Liver (tissue), 9 donors: ENCODE measurements around the gene MYOM3. TPM values are rescaled to one million over a fixed set of nuclear protein-coding genes. Genes with fewer than 3 reads are reported as not detected.

ENCODE experiments used
- DNase-seq: peaks from one replicate; pipeline ENCODE4 v3.0.0-alpha.2; 2017; ENCODE audit warnings: low spot score
- H3K27ac ChIP-seq, 2 donors: one replicate each; pipeline ENCODE4 v1.7.0; 2013; ENCODE audit warnings: inconsistent platforms in 2 of 2, low read length in 2 of 2, control low read depth in 1 of 2, low read depth in 1 of 2, mild to moderate bottlenecking in 1 of 2
- H3K27me3 ChIP-seq, 4 donors: one replicate each; pipeline versions ENCODE4 v1.6.1 to v1.7.0; 2013; ENCODE audit warnings: low read length in 3 of 4, inconsistent platforms in 1 of 4, mild to moderate bottlenecking in 1 of 4, moderate library complexity in 1 of 4; ENCODE audit not compliant: control insufficient read depth in 4 of 4, insufficient read depth in 4 of 4
- H3K36me3 ChIP-seq, 4 donors: one replicate each; pipeline versions ENCODE4 v1.6.1 to v1.7.0; 2013; ENCODE audit warnings: low read length in 3 of 4, mild to moderate bottlenecking in 3 of 4, low read depth in 1 of 4, moderate library complexity in 1 of 4; ENCODE audit not compliant: control insufficient read depth in 4 of 4, insufficient read depth in 3 of 4
- H3K4me1 ChIP-seq, 4 donors: one replicate each; pipeline versions ENCODE4 v1.6.1 to v1.7.0; 2013; ENCODE audit warnings: low read length in 3 of 4, mild to moderate bottlenecking in 3 of 4, moderate library complexity in 1 of 4; ENCODE audit not compliant: control insufficient read depth in 4 of 4, insufficient read depth in 4 of 4
- H3K4me3 ChIP-seq, 3 donors: one replicate each; pipeline versions ENCODE4 v1.6.1 to v1.7.0; 2013; ENCODE audit warnings: low read length in 3 of 3, control low read depth in 1 of 3, low read depth in 1 of 3, mild to moderate bottlenecking in 1 of 3
- H3K9ac ChIP-seq, 2 donors: one replicate each; pipeline ENCODE4 v1.7.0; 2013; ENCODE audit warnings: low read length in 2 of 2, mild to moderate bottlenecking in 2 of 2, moderate library complexity in 2 of 2, control low read depth in 1 of 2, low read depth in 1 of 2
- H3K9me3 ChIP-seq, 4 donors: one replicate each; pipeline versions ENCODE4 v1.6.1 to v1.7.0; 2013; ENCODE audit warnings: low read length in 3 of 4; ENCODE audit not compliant: control insufficient read depth in 4 of 4
- EGR1 ChIP-seq, 2 donors: IDR thresholded peaks; 2 replicates each; pipeline ENCODE4 v1.6.1; 2016 to 2018; ENCODE audit warnings: antibody characterized with exemption in 2 of 2, low read depth in 2 of 2
- FOXA1 ChIP-seq: IDR thresholded peaks from 2 replicates; pipeline ENCODE4 v1.6.1; 2016; ENCODE audit warnings: antibody characterized with exemption
- FOXA2 ChIP-seq: IDR thresholded peaks from 2 replicates; pipeline ENCODE4 v1.6.1; 2016; ENCODE audit warnings: antibody characterized with exemption
- GABPA ChIP-seq, 2 donors: IDR thresholded peaks in 1 of 2; conservative IDR thresholded peaks in 1 of 2; 2 replicates each; pipeline ENCODE4 v1.6.1; 2016; ENCODE audit warnings: antibody characterized with exemption in 2 of 2, mild to moderate bottlenecking in 1 of 2, moderate library complexity in 1 of 2
- HNF4A ChIP-seq, 2 donors: conservative IDR thresholded peaks; 2 replicates each; pipeline ENCODE4 v1.6.1; 2016; ENCODE audit warnings: antibody characterized with exemption in 2 of 2, mild to moderate bottlenecking in 2 of 2
- HNF4G ChIP-seq: IDR thresholded peaks from 2 replicates; pipeline ENCODE4 v1.6.1; 2016; ENCODE audit warnings: antibody characterized with exemption
- JUND ChIP-seq, 2 donors: IDR thresholded peaks; 2 replicates each; pipeline ENCODE4 v1.6.1; 2016; ENCODE audit warnings: antibody characterized with exemption in 2 of 2
- NR2F2 ChIP-seq: IDR thresholded peaks from 2 replicates; pipeline ENCODE4 v1.6.1; 2016; ENCODE audit warnings: antibody characterized with exemption
- SP1 ChIP-seq: IDR thresholded peaks from 2 replicates; pipeline ENCODE4 v1.6.1; 2018; ENCODE audit warnings: antibody characterized with exemption, mild to moderate bottlenecking
- YY1 ChIP-seq: IDR thresholded peaks from 2 replicates; pipeline ENCODE4 v1.6.1; 2016; ENCODE audit warnings: antibody characterized with exemption, mild to moderate bottlenecking
- whole genome bisulfite sequencing: extraction: QIAGEN DNeasy Blood & Tissue Kit; methylation state at CpG from one replicate; pipeline ENCODE4 v1.1.7; 2013; 5-methylcytosine and 5-hydroxymethylcytosine counted together
- polyA plus RNA-seq, 2 donors: library from polyadenylated mRNA; stranded (reverse) in 1 of 2; unstranded in 1 of 2; fragments of 200-250 nt in 1 of 2; fragments of >200 nt in 1 of 2; fragmentation: Nextera tagmentation in 1 of 2; extraction: Ambion mirVana in 1 of 2; gene quantifications; one replicate each; pipeline versions ENCODE4 v1.2.1 to v1.2.3, GENCODE V29; 2013 to 2015
- total RNA-seq, 2 donors: library from RNA; depleted of rRNA; stranded (reverse); fragments of >200 nt; gene quantifications; one replicate each; pipeline ENCODE4 v1.2.3, GENCODE V29; 2014
- TF ChIP-seq, protein P1 (sequence below): fragments of 150-350 bp; IDR thresholded peaks from 2 replicates; pipeline ENCODE4 v1.5.1; 2017; ENCODE audit warnings: improper control_type of control experiment, low read depth, low read length; ENCODE audit not compliant: missing input control
- TF ChIP-seq, protein P2 (sequence below): IDR thresholded peaks from 2 replicates; pipeline ENCODE4 v1.6.1; 2016; ENCODE audit warnings: antibody characterized with exemption
- TF ChIP-seq, protein P3 (sequence below): IDR thresholded peaks from 2 replicates; pipeline ENCODE4 v1.6.1; 2016; ENCODE audit warnings: antibody characterized with exemption
- TF ChIP-seq, protein P4 (sequence below): IDR thresholded peaks from 2 replicates; pipeline ENCODE4 v1.6.1; 2016; ENCODE audit warnings: antibody characterized with exemption, mild to moderate bottlenecking
- donor health status: healthy.
- donor health status: healthy.
- donor health status: healthy.
- donor health status: healthy.
- donor health status: healthy.

Gene MYOM3
- total and polyA plus RNA-seq, 4 donors = 0.01 to 0.17 (median 0.05) TPM; not detected in 1

DNA sequence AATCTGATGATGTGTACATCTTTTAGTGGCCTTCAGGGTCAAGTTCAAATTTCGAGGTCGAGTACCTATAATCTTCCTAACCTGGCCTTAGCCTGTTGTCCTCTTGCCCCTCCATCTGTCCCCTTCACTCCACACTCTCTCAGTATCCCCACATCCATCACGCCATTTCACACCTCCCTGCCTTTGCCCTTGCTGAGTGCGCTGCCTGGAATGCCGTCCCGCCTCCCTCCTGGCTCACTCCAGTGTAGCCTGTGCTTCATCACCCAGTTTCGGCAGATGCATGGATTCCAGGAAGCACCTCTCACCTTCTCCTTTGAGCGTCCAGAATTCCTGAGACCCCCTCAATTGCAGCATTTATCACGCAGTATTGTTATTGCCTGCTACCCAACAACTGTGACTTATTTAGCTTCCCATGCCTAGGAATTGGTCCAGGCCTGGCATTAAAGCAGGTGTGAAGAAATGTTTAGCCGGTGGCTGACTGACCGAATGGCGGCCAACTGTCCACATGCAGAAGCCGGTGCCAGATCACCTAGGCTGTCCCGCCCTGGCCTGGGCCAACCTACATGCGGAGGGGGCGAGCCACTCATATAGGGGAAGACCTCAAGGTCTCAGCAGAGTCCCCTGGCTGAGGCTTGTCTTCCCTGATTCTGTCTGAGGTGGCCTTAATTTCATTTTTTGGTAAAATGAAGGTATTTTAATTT lies 34.5 kb downstream of the MYOM3 start:
- Histone ChIP-seq H3K9me3 (no peaks in the 10 kb centered on the region), H3K9ac (no peak overlapping the region), H3K27ac (no peak overlapping the region), H3K27me3 (no peaks in the 10 kb centered on the region), H3K4me3 (no peak overlapping the region), H3K36me3 (no peaks in the 10 kb centered on the region), H3K4me1 (peaks cover 0 to 11% (median 7%) of the 10 kb centered on the region in 4 donors)
- WGBS = 89% methylated on average over 16 of the region's 16 CpGs
- no peak for DNase-seq
- no peak for TF ChIP-seq GABPA (IDR thresholded peaks at IDR 0.05 in 1 of 2, conservative IDR thresholded peaks at IDR 0.05 in 1 of 2)
- TF ChIP-seq, protein P1, sequence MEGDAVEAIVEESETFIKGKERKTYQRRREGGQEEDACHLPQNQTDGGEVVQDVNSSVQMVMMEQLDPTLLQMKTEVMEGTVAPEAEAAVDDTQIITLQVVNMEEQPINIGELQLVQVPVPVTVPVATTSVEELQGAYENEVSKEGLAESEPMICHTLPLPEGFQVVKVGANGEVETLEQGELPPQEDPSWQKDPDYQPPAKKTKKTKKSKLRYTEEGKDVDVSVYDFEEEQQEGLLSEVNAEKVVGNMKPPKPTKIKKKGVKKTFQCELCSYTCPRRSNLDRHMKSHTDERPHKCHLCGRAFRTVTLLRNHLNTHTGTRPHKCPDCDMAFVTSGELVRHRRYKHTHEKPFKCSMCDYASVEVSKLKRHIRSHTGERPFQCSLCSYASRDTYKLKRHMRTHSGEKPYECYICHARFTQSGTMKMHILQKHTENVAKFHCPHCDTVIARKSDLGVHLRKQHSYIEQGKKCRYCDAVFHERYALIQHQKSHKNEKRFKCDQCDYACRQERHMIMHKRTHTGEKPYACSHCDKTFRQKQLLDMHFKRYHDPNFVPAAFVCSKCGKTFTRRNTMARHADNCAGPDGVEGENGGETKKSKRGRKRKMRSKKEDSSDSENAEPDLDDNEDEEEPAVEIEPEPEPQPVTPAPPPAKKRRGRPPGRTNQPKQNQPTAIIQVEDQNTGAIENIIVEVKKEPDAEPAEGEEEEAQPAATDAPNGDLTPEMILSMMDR = no peak
- TF ChIP-seq, protein P2, sequence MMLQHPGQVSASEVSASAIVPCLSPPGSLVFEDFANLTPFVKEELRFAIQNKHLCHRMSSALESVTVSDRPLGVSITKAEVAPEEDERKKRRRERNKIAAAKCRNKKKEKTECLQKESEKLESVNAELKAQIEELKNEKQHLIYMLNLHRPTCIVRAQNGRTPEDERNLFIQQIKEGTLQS = no peak
- TF ChIP-seq, protein P3, sequence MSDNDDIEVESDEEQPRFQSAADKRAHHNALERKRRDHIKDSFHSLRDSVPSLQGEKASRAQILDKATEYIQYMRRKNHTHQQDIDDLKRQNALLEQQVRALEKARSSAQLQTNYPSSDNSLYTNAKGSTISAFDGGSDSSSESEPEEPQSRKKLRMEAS = no peak
- no peak for TF ChIP-seq FOXA1

DNA sequence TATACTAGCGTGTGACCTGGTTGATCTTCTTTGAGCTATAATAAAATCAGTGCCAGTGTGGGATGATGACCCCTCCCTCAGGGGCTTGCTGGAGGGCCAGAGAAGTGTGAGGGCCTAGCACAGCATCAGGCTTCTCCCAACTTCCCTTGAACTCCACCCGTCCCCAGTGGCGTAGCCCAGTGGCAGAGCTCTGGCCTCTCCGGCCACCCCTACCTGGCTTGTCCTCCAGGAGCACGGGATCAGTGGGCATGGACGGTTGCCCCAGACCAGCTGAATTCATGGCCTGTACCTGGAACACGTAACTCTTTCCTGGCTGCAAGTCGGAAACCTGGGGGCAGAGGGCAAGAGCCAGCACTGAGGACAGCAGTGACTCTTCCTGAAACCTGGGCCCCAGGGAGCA lies 36.0 kb downstream of the MYOM3 start:
- Histone ChIP-seq H3K27ac (no peak overlapping the region), H3K9ac (no peak overlapping the region), H3K27me3 (no peaks in the 10 kb centered on the region), H3K36me3 (no peaks in the 10 kb centered on the region), H3K4me3 (no peak overlapping the region), H3K9me3 (no peaks in the 10 kb centered on the region), H3K4me1 (peaks cover 0 to 4% (median 2%) of the 10 kb centered on the region in 4 donors)
- no peak for DNase-seq
- WGBS = 91% methylated on average over 8 of the region's 8 CpGs
- TF ChIP-seq FOXA1 (no peak), HNF4G (no peak), YY1 (no peak), NR2F2 (no peak), SP1 (no peak), GABPA (IDR thresholded peaks at IDR 0.05 in 1 of 2, conservative IDR thresholded peaks at IDR 0.05 in 1 of 2) (no peak), FOXA2 (no peak), EGR1 (IDR thresholded peaks at IDR 0.05; ENCODE audit: low read depth in 2 of 2) (no peak), JUND (IDR thresholded peaks at IDR 0.05) (no peak), HNF4A (conservative IDR thresholded peaks at IDR 0.05) (no peak)
- TF ChIP-seq, protein P4, sequence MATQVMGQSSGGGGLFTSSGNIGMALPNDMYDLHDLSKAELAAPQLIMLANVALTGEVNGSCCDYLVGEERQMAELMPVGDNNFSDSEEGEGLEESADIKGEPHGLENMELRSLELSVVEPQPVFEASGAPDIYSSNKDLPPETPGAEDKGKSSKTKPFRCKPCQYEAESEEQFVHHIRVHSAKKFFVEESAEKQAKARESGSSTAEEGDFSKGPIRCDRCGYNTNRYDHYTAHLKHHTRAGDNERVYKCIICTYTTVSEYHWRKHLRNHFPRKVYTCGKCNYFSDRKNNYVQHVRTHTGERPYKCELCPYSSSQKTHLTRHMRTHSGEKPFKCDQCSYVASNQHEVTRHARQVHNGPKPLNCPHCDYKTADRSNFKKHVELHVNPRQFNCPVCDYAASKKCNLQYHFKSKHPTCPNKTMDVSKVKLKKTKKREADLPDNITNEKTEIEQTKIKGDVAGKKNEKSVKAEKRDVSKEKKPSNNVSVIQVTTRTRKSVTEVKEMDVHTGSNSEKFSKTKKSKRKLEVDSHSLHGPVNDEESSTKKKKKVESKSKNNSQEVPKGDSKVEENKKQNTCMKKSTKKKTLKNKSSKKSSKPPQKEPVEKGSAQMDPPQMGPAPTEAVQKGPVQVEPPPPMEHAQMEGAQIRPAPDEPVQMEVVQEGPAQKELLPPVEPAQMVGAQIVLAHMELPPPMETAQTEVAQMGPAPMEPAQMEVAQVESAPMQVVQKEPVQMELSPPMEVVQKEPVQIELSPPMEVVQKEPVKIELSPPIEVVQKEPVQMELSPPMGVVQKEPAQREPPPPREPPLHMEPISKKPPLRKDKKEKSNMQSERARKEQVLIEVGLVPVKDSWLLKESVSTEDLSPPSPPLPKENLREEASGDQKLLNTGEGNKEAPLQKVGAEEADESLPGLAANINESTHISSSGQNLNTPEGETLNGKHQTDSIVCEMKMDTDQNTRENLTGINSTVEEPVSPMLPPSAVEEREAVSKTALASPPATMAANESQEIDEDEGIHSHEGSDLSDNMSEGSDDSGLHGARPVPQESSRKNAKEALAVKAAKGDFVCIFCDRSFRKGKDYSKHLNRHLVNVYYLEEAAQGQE = no peak
